Mucosa of gallbladder (tissue), 1 donor: ENCODE results near the gene NPLOC4. TPM values are rescaled to one million over a fixed set of nuclear protein-coding genes. Genes with fewer than 3 reads are reported as not detected.

Experiments
- DNase-seq: peaks from one replicate; pipeline ENCODE4 v3.0.0-alpha.2; 2020; ENCODE audit warnings: low spot score
- total RNA-seq: library from RNA; stranded (reverse); gene quantifications from one replicate; pipeline ENCODE4 v1.2.1, GENCODE V29; 2021
- donor health status: DM: no; HTN: no; CAD: no.

NPLOC4 gene
- total RNA-seq, 1 donor from 2014 or later, result 79.4 TPM

DNA sequence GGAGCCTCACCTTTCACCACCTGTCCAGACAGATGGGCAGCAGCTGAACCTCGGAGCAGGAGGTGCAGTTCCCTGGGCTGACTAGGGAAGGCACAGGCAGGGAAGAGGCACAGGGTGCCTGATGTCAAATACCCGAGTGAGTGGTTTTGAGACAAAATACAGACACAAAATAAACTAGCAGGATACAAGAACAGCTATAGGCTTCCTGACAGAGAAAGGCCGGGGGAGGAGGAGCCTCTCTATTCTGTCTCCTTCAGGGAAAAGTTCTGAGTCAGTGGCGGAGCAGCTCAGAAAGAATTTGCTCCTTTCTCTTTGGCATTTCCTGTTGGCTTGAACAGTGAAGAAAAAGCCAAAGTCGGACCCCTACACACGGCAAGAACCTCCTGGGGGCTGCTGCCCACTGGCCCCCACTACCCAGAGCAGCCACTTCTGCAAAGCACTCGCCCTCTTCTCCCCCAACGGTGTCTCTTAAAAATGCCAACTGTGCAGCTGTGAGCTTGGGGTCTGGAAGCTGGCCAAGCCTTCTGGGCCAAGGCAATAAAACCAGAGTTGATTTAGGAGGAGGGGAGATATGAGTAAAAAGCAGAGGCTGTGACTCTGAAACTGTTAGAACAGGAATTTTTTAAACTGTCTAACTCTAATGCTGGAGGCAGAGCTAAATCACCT, 70.3 kb downstream of the NPLOC4 start:
- peak; percentile 50 for DNase-seq

DNA sequence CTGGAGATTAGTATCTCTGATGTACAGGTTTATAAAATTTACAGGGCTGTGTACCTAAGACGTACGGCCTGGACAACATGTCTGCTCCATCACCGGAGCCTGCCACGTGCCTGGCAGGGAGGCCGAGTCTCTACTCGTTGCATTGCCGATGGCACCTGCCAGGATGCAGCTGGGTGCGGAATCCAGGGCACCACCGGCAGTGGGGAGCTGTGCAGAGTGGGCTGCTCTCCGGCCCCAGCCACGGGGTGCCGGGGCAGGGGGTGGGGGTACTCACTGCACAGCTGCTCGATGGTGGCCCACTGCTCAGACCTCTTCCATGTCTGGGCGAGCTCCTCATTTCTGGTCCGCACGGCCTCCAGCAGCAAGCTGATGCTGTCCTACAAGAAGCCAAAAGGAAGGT, 71.7 kb downstream of the NPLOC4 start:
- no peak for DNase-seq

DNA sequence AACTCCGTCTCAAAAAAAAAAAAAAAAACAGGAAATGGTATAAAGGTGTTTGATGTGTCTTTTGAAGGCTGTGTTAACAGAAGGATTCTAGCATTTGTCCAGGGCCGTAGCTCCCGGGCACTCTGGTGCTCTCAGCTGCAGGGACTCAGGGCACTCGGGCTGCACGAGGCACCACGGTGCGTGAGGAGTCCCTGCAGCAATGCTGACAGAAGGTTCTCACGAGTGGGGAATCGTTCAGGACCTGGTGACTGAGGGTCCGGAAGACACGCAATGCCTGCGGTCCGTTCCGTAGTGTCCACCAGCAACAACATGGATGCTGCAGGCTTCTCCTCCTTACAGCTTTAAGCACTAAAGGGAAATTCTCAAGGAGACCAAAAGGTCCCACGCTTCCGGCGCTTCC, 72.1 kb downstream of the NPLOC4 start:
- DNase-seq, result no peak

DNA sequence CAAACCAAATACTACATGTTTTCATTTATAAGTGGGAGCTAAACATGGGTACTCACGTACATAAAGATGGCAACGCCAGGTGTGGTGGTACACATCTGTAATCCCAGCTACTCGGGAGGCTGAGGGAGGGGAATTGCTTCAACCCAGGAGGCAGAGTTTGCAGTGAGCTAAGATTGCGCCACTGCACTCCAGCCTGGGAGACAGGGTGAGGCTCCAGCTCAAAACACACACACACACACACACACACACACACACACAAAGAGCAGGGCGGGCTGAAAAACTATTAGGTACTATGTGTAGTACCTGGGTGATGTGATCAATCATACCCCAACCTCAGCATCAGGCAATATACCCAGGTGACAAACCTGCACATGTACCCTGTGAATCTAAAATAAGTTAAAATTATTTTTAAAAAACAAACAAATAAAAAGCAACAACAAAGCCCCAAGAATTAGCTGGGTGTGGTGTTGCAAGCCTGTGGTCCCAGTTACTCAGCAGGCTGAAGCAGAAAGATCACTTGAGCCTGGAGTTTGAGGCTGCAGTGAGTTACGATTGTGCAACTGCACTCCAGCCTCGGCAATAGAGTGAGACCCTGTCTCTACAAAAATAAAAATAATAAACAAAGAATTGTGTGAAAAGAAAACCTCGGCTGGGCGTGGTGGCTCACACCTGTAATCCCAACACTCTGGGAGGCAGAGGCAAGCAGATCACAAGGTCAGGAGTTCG, 72.9 kb downstream of the NPLOC4 start:
- DNase-seq, result no peak

DNA sequence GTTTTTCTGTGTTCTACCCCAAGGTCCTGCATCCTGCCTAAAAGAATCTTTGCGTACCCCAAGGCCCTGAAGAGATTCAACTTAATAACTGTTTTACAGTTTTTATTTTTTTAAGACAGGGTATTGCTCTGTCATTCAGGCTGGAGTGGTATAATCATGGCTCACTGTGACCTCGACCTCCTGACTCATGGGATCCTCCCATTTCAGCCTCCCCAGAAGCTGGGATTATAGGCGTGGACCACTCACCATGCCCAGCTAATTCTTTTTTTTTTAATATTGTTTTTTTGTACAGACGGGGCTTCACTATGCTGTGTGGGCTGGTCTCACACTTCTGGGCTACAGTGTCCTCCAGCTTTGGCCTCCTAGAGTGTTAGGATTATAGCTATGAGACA, 75.4 kb downstream of the NPLOC4 start:
- no peak for DNase-seq

DNA sequence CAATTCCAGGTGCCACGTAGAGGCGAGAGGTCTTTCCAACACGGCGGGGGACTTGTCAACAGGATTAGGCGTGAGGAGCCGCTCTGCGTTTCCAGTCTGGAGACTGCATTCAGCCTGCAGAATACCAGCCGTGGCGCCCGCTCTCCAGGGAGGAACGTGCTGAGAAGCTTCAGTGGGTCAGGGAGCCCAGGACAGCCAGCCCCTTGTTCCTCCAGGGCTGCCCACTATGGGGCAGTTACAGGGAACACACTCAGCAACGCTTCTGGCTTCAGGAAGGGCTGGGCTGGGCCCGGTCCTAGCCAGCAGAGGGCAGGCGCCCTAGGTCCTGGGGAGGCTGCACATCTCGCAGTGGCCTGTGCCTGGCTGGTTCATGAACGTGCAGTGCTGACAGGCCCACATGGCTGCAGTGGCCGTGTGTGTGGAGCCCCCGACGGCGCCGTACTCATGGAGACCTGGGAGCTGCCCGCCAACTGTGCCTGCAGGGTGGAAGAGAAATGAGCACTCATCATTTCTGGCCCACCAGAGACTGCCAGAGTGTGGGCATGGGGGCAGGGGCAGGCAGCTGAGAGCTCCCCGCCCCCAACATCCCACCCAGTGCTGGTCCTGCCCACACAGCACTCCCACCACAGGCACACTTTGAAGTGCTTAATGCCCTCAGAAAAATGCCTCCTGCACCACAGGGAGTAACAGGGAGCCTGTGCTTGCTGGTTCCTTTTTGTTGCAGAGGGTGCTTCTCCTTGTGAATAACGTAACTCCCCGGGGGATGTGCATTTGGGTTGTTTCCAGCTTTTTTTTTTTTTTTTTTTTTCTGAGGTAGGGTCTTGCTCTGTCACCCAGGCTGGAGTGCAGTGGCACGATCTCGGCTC, 77.7 kb downstream of the NPLOC4 start:
- DNase-seq, result no peak

DNA sequence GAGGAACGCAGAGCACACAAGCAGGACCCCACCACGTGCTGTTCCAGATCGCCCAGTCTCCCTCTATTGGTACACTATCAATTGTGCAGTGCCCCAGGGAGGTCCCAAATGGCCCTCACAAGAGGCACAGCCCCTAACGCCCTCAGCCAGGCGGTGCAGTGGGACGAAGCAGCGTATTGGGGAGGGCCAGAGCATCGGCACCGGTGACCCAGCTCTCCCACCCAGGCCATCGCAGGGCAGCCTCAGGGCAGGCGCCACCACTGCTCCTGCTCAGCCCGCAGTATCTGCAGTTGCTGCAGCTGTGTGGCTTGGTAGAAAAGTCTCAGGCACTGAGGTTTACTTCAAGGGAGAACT, 78.8 kb downstream of the NPLOC4 start:
- DNase-seq, result no peak

DNA sequence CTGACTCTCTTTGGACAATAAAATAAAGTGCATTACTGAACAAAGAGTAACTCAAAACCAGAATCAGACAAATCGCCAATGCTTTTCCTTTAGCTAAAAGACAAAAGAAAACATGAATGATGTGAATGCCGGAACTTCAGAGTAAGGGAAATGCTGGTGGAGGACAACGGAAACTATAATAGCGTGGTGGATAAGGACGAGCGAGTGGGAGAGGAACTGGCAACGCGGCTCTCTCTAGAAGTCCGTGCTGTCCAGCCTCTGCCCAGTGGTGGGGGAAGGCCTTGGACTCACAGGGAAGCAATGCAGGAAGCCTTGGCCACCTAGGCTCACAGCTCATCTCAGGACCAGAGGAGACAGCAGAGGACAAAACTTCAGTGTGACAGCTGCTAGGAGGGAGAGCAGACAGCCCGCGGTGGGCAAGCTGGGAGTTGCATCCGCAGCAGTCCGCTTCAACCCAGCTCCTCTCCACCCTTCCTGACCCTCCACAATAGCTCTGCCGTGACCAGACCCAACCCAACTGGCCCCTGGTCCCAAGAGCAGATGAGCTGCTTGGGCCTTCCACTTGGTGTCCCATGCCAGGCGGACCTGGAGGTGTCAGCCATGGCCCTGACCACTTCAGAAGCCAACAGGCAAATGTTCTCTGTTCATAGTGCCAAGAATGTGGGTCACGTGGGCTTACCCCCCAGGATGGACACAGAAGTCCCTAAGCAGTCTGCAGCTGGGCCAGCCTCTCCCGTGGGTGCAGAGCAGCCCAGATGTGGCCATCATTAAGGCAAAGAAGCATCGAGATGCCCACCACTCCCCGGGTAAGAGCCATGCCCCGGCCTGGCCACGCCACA, 79.4 kb downstream of the NPLOC4 start:
- no peak for DNase-seq

DNA sequence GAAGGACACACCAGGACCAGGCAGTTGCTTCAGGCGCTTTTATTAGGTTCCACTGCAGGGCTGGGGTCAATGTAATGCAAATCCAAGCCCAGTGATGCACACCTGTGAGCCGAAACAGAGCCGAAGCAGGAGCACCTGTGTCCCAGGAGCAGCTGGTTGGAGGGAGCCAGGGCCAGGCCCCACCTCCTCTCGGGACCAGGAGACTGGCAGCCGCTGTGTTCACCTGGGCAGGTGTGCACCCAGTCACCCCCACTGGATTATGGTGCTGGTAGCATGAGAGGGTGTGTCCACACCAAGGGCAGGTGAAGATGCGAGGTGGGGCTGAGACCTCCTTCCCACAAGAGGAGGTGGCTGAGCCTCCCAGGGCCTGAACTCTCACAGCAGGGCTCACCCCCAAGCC, 80.0 kb downstream of the NPLOC4 start:
- DNase-seq, result no peak

DNA sequence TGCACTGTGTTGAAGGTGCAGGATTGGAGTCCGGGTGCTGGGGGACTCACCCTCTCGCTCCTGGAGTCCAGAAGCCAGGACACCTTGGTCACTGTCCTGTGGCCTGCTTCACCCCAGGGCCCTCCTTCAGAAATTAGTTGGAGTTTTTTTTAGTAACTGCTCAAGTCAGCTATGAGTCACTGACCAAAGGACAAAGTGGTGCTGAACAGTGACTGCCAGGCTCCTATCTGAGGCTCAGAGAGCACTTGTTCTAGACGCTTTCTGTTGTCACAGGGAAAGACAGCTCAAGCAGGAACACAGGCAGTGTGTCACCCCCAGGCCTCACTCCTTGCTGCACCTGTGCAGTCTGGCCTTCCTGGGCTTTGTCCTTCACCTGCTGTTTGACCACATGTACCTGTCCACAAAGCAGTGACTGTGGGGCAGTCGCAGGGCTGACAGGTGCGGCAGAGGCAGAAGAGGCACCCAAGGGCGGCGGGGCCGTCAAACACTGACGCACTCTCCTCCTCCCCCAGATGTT, 80.7 kb downstream of the NPLOC4 start:
- DNase-seq, result no peak

DNA sequence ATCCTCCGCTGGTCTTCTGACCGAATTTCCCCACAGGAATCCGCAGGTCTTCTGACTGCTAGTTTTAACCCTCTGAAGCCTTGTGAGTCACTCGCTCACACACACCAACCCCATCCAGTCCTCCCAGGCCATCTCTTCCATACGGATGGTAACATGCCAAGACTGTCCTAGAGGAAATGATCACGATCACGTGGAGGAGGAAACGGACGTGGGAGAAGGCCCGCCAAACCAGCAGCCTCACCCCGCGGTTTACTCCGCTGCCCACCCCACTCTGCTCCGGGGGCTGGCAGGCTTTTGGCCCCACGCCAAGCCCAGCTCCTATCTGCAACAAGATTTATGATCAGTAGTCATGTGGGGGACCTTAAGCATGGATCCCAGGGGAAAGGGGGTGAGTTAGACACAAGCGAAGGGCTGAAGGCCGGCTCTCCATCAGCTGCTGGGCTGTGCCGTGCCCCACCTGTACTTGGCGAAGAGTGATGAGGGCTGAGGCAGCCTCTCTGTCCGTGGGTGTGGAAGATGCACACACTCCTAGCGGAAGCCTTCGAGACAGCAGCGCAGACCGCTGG, 83.2 kb downstream of the NPLOC4 start:
- no peak for DNase-seq

DNA sequence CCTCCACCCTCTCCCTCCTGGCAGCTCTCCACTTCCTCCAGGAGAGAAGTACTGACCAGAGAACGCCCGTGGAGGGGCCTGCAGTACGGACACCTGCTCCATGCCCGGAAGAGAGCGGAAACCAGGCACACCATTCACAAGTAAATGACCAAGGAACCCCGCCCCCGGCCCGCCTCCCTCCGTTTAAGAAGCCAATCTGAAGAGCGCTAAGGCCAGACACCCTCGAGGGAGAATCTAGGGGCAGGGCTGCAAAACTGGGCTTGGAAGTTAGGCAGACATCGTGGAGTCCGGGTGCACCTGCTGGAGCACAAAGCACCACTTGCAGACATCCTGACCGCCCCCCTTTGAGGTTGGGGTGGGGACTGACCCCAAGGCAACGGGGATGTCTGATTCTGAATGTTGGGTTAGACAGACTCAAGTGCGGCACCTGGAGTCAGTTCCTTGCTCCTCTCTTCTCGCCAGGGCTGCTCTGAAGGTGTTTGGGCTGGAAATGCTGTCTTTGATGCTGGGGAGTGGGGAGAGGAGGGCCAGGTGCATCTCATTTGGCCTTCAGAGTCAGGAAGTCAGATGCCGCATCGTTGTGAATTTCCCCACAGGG, 83.8 kb downstream of the NPLOC4 start:
- DNase-seq, result peak; percentile 63

DNA sequence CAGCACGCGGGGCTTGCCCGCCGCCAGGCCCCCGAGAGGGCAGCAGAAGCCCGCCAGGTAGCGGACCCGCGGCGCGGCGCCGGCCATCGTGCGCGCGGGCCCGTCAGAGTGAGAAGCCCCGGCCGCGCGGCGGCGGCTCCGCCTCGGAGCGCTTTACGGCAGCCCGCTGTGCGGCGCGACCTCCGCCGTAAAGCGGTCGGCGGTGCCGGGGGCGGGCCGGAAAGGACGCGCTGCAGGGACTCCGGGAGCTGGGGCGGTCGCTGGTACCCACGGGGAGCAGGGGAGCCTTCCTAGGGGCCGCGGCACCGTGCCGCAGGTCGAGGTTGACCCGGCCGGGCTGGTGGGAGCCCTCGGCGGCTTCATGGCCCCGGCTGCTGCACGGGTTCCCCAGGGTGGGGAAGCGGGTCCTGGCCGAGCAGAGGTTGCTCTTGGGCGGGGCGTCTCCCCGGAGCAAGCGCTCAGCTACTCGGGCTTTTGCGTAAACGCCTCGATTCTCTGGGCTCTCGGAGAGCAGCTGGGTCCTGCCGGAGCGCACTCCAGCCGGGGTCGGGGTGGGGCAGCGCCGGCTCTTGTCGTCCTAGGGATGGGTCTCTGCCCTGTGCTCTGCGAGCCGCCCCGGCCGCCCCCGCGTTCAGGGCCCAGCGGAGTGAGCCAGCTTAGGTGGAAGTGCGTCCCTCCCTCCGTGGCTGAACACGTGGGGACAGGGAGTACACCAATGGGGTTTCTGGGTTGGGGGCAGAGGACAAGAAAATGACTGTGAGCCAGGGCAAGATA, 84.5 kb downstream of the NPLOC4 start, which contains the start of gene FAAP100:
Gene FAAP100 (minus strand): TSS at position 110 of the 774 bp plus-strand sequence. CDS start 23 bp downstream, at position 87.
- DNase-seq, result peak; percentile 78

DNA sequence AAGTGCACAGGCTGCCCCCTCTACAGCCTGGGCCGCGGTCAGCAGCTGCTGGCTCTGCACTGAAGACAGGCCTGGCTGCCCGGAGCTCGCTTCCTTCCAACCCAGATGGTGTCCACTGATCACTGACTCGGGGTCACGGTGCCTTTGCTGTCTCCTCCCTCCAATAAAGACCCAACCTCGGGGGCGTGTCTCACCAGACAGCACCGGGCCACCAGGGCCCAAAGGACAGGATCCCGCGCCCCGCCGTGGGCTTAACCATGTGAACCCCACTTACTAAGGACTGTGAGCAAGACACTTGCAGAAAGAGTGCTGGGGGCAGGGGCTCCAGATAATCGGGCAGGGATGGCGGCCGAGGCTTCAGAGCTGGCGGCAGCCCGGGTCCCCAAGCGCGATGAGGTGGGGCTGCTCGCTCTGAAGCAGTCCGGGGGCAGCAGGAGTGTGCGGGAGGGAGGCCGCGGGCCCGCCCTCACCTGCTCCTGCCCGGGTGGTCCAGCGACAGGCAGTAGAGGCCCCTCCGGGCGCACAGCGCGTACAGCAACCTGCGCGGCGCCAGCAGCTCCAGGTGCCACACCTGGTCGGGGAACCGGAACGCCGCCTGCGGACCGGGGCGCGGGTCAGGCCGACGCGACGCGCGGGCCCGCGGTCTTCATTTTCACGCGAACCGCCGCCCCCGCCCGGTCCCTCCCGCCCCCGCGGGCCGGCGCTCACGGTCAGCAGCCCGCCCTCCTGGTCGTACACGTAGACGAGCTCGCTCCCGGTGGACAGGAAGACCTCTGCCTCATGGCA, 85.3 kb downstream of the NPLOC4 start:
- no peak for DNase-seq

DNA sequence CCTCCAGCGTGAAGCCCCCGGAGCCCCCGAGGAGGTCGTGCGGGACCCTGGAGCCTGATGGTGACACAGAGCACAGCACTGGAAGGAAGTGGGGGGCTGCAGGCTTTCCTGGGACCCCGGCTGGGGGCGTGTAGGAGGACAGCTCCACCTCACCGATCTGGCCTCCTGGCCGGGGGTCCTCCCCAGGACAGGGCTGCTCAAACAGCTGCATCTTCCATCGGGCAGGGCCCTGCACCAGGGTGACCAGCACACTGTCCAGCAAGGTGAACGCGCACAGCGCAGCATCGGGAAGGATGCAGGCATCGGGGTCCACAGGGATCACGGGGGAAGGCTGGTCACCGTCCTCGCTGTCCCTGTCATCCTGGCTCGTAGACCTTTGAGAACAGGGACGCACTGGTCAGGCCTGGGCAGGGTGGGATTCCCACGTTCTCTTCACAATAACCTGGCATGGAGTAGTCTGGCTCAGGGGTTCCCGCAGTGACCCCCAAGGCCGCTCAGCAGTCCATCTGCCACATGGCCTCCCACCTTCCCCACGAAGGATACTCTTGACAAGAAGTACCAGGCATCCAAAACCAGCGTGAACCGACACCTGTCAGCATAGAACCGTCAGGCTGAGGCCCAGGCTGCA, 86.0 kb downstream of the NPLOC4 start:
- DNase-seq, result no peak

DNA sequence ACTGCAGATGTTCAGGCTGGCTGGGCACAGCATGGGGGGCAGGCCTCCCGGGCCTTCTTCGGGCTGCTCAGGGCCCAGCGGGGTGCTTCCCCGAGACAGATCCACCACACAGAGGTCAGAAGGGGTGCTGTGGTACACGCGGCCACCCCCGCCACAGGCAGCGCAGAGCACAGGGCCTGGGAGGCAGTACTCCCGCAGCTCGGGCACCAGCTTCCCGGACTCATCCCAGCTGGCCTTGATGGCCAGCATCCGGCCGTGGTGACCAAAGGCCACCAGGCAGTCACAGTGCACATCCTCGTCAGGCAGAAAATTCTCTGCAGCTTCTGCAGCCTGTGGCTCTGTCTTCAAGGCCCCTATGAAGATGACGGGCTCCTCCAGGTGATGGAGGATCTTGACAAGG, 86.6 kb downstream of the NPLOC4 start:
- DNase-seq, result no peak

DNA sequence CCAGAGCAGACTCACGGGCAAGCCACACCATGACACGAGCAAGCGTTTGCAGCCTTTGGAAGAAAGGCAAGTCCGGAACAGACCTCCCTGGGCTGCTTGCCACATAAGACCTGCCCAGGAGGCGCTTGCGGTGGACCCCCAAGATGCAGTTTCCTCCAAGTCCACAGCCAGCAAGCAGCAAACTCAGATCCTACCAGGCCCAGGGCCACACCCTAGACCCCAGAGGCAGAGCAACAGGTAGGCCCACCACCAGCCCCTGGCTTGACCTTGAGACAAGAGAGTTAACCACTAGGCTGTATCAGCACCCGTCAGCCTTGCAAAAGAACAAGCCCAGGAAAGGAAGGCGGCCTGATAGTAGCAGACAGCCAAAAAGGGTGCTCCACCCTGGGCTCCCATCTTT, 87.1 kb downstream of the NPLOC4 start:
- DNase-seq, result no peak

DNA sequence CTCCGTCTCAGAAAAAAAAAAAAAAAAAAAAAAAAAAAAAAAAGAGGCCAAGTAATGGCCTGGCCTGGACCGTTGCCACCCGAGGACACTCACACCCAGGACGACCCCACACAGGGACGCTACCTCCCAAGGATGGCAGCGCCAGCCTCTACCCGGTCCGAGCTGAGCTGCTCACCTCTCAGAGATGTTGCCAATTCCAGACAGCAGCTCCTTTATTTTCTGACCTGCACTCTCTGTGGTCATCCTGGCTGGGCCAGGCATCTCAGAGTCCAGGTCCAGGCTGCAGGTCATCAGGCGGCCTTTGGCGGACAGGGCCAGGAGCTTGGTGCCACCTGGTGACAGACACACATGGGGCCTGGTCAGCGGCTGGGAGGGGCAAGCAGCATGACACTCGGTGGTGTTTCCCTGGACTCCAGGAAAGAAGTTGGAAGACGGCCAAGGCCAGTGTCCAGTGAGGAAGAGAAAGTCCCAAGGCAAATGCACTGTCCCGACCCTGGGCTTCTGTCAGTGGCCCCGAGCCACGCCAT, 87.8 kb downstream of the NPLOC4 start:
- no peak for DNase-seq
